PC-9 (cell line): ENCODE data around the gene SHISA7.

Experiments used
- CTCF ChIP-seq: fragments of 200-600 bp; sonication (generic); conservative IDR thresholded peaks from 2 replicates; pipeline ENCODE4 v1.6.1; 2017; ENCODE audit warnings: mixed run types, antibody characterized with exemption, mild to moderate bottlenecking, moderate library complexity
- EZH2 ChIP-seq: fragments of 200-600 bp; sonication (generic); IDR thresholded peaks from 2 replicates; pipeline ENCODE4 v1.8.0; 2017; ENCODE audit warnings: antibody characterized with exemption, low read depth

- TF ChIP-seq CTCF = no peak
- no peak for TF ChIP-seq EZH2
Measured at GRCh38 chr19:55426042-55426441, 17.1 kb downstream of the SHISA7 start.
